Epithelial cell of proximal tubule (primary cell): ENCODE data around the gene RPP14. TPM values are rescaled to one million over a fixed set of nuclear protein-coding genes. Genes with fewer than 3 reads are reported as not detected.
"Not testable (repeated sequence)": the region's sequence is repeated elsewhere in the genome, so short reads cannot be mapped to it uniquely, and the experiment has no call there.

Experiments used
- DNase-seq: peaks from one replicate; pipeline ENCODE4 v3.0.0-alpha.2; 2011; ENCODE audit warnings: low read depth
- H3K4me3 ChIP-seq: 2 replicates; pipeline ENCODE4 v1.5.1; 2011; ENCODE audit warnings: low read depth, mild to moderate bottlenecking, low read length
- CTCF ChIP-seq: conservative IDR thresholded peaks from 2 replicates; pipeline ENCODE4 v1.5.1; 2012; ENCODE audit warnings: low read depth, mild to moderate bottlenecking, low read length
- total RNA-seq: library from RNA; depleted of rRNA; stranded (reverse); fragments of >200 nt; gene quantifications from 2 replicates; pipeline ENCODE4 v1.2.3, GENCODE V29; 2015

RPP14 gene
- total RNA-seq, 1 donor from 2014 or later = 7.6 TPM

DNA sequence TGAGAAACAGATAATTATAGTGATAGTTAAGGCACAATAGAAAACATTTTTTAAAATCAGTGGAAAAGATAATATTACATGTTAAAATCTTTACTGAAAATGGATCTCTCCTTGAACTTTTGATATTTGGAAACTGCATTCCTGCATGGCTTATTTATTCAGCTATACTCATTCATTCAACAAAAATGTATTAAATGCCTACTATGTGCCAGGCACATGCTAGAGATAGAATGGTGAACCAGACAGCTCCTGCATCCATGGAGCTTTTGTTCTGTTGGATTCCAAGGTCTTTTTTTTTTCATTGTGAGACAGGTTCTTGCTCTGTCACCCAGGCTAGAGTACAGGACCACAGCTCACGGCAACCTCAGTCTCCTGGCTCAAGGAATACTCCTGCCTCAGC, 31.1 kb downstream of the RPP14 start:
- H3K4me3 ChIP-seq = no peak overlapping the region
- DNase-seq = no peak
- TF ChIP-seq CTCF = no peak

DNA sequence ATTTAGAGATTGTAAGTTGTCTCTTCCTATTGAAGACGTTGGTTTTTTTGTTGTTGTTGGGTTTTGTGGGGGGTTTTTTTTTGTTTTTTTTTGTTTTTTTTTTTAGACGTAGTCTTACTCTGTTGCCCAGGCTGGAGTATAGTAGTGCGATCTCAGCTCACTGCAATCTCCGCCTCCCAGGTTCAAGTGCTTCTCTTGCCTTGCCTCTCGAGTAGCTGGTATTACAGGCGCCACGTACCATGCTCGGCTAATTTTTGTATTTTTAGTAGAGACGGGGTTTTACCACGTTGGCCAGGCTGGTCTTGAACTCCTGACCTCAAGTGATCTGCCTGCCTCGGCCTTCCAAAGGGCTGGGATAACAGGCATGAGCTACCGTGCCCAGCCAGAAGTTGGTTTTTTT, 33.1 kb downstream of the RPP14 start:
- H3K4me3 ChIP-seq, DNase-seq: not testable (repeated sequence)

DNA sequence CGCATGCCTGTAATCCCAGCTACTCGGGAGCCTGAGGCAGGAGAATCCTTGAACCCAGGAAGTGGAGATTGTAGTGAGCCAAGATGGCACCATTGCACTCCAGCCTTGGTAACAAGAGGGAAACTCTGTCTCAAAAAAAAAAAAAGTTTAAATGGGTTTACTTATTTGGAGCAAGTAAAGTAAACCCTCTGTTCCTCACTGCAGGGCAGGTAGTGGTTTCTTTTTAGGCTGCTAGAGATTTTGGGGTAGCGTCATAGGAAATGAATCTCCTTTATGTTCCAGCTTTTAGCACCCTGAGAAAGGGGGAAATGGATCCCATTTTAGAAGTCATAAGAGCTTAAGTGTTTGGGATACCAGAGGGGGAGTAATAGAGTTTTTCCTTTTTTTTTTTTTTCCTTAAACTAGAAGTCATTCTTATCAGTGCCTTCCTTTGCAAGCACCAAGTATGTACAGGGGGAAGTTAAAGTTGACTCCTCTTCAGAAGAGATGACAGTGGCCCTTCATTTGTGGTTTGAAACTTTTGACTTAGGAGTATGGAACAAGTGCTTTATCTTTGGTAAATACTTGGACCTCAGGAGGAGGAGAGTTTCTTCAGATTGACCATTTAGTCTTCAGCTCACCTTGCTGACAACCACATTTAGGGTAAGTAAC, 34.7 kb downstream of the RPP14 start:
- DNase-seq = no peak
- no peak for TF ChIP-seq CTCF
- no peak overlapping the region for H3K4me3 ChIP-seq

GRCh38 chr3:58341376-58341775, 35.3 kb downstream of the RPP14 start:
- no peak for TF ChIP-seq CTCF
- DNase-seq = no peak
- H3K4me3 ChIP-seq = no peak overlapping the region

- TF ChIP-seq CTCF = no peak
- no peak for DNase-seq
- no peak overlapping the region for H3K4me3 ChIP-seq
Measured at GRCh38 chr3:58342676-58343075, 36.6 kb downstream of the RPP14 start.

- H3K4me3 ChIP-seq = no peak overlapping the region
- no peak for DNase-seq
- TF ChIP-seq CTCF = no peak
Measured at GRCh38 chr3:58345457-58345856, 39.4 kb downstream of the RPP14 start.

GRCh38 chr3:58346368-58346767, 40.3 kb downstream of the RPP14 start:
- DNase-seq = no peak
- H3K4me3 ChIP-seq = no peak overlapping the region
- no peak for TF ChIP-seq CTCF
